OCI-LY3 (cell line): Measurements from ENCODE around the gene NKAIN2.

Experiments used
- CTCF ChIP-seq: fragments of 200-600, 300-600 bp; sonication (generic); IDR thresholded peaks from 2 replicates; pipeline ENCODE4 v1.5.1; 2014; ENCODE audit warnings: antibody characterized with exemption, low read length, low read depth
- EZH2phosphoT487 ChIP-seq: fragments of 200-600 bp; shearing (Covaris generic); IDR thresholded peaks from 2 replicates; pipeline ENCODE4 v1.6.1; 2018; ENCODE audit warnings: antibody characterized with exemption, mixed run types, low read depth

- peak; percentile 27; the same call in 1 of the 2 replicates for TF ChIP-seq CTCF
- no peak for TF ChIP-seq EZH2phosphoT487
Measured at GRCh38 chr6:123888771-123889513, 85.3 kb downstream of the NKAIN2 start.
